Activated T-helper 1 cell treated with anti-CD3 and anti-CD28 coated beads, Interleukin-12 subunit alpha, Interleukin-12 subunit beta, Interleukin-2, Interleukin-4 antibody, amounts not matched to agents 30 ng/mL and 10 ng/mL and 1 ng/mL, durations not matched to agents 14 hours and 24 hours and 36 hours (primary cell): ENCODE results near the gene YTHDF2. TPM values are rescaled to one million over a fixed set of nuclear protein-coding genes. Genes with fewer than 3 reads are reported as not detected.
"Not testable (repeated sequence)": the region's sequence is repeated elsewhere in the genome, so short reads cannot be mapped to it uniquely, and the experiment has no call there.

Experiments
- DNase-seq: peaks from one replicate; pipeline ENCODE4 v3.0.0; 2021; ENCODE audit warnings: low spot score
- H3K27ac Mint-ChIP-seq: one replicate; pipeline ENCODE4 v1.8.0; 2021; ENCODE audit warnings: mild to moderate bottlenecking, mixed read lengths
- H3K27me3 Mint-ChIP-seq: one replicate; pipeline ENCODE4 v1.8.0; 2022; ENCODE audit warnings: mild to moderate bottlenecking, moderate library complexity, mixed read lengths; ENCODE audit not compliant: insufficient read depth
- H3K36me3 Mint-ChIP-seq: one replicate; pipeline ENCODE4 v1.8.0; 2021; ENCODE audit warnings: low read depth, mixed read lengths
- H3K4me1 Mint-ChIP-seq: one replicate; pipeline ENCODE4 v1.8.0; 2021; ENCODE audit warnings: low read depth, mixed read lengths
- H3K4me3 Mint-ChIP-seq: one replicate; pipeline ENCODE4 v1.8.0; 2021; ENCODE audit warnings: mild to moderate bottlenecking, moderate library complexity, mixed read lengths
- H3K9me3 Mint-ChIP-seq: one replicate; pipeline ENCODE4 v1.8.0; 2021; ENCODE audit warnings: mixed read lengths
- intact Hi-C: fragments of 100-400 bp; cut with micrococcal nuclease; formaldehyde crosslinking; loops from one replicate; pipeline ENCODE4 v1.15.1; 2024
- total RNA-seq: library from RNA; stranded (reverse); gene quantifications from 2 replicates; pipeline ENCODE4 v1.2.3, GENCODE V29; 2022

YTHDF2 gene
- total RNA-seq, 1 donor from 2014 or later, result 94.9 TPM

- no peak for DNase-seq
- H3K27me3 Mint-ChIP-seq, result no peaks in the 10 kb centered on the region
- intact Hi-C loops, result no loop called here
- peak overlapping the region; percentile 96 for H3K4me3 Mint-ChIP-seq
- H3K4me1 Mint-ChIP-seq, result peaks cover 54% of the 10 kb centered on the region
- H3K36me3 Mint-ChIP-seq, result peaks cover 56% of the 10 kb centered on the region
- peak overlapping the region; percentile 6 for H3K27ac Mint-ChIP-seq
- no peaks in the 10 kb centered on the region for H3K9me3 Mint-ChIP-seq
Measured at GRCh38 chr1:28740118-28740517, 3.4 kb downstream of the YTHDF2 start.

- H3K9me3 Mint-ChIP-seq, result no peaks in the 10 kb centered on the region
- peak overlapping the region; percentile 71 for H3K27ac Mint-ChIP-seq
- no peaks in the 10 kb centered on the region for H3K27me3 Mint-ChIP-seq
- intact Hi-C loops, result no loop called here
- peaks cover 49% of the 10 kb centered on the region for H3K36me3 Mint-ChIP-seq
- H3K4me1 Mint-ChIP-seq, result peaks cover 57% of the 10 kb centered on the region
- no peak for DNase-seq
- H3K4me3 Mint-ChIP-seq, result peak overlapping the region; percentile 60
Measured at GRCh38 chr1:28744184-28744583, 7.4 kb downstream of the YTHDF2 start.

DNA sequence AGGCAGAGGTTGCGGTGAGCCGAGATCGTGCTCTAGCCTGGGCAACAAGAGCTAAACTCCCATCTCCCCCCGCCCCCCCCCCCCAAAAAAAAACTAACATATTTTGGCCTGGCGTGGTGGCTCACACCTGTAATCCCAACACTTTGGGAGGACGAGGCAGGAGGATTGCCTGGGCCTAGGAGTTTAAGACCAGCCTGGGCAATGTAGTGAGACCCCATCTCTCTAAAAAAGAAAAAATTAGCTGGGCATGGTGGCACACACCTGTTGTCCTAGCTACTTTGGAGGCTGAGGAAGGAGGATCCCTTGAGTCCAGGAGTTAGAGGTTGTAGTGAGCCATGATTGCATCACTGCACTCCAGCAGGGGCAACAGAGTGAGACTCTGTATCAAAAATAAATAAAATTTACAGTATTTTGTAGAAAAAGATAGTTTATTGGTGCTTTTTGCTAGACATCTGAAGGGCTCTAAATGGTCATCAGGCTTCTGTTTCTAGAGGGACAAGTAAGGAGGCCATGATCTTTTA is 9.0 kb downstream of the YTHDF2 start:
- intact Hi-C loops, result no loop called here
- peaks cover 45% of the 10 kb centered on the region for H3K36me3 Mint-ChIP-seq
- no peak for DNase-seq
- H3K27me3 Mint-ChIP-seq, result no peaks in the 10 kb centered on the region
- H3K4me1 Mint-ChIP-seq, result peaks cover 60% of the 10 kb centered on the region
- H3K27ac Mint-ChIP-seq, result no peak overlapping the region
- no peaks in the 10 kb centered on the region for H3K9me3 Mint-ChIP-seq
- H3K4me3 Mint-ChIP-seq, result no peak overlapping the region

GRCh38 chr1:28750330-28750729 is 13.6 kb downstream of the YTHDF2 start:
- intact Hi-C loops, result no loop called here
- Mint-ChIP-seq H3K27me3 (no peaks in the 10 kb centered on the region), H3K27ac (no peak overlapping the region), H3K4me3 (no peak overlapping the region), H3K4me1 (peaks cover 35% of the 10 kb centered on the region), H3K9me3 (no peaks in the 10 kb centered on the region), H3K36me3 (peaks cover 19% of the 10 kb centered on the region)
- DNase-seq, result no peak

GRCh38 chr1:28750771-28751294 is 14.1 kb downstream of the YTHDF2 start:
- Mint-ChIP-seq H3K4me1 (peaks cover 34% of the 10 kb centered on the region), H3K36me3 (peaks cover 19% of the 10 kb centered on the region)
- H3K4me3 Mint-ChIP-seq, intact Hi-C loops, H3K27me3 Mint-ChIP-seq, DNase-seq, H3K27ac Mint-ChIP-seq, H3K9me3 Mint-ChIP-seq: not testable (repeated sequence)

DNA sequence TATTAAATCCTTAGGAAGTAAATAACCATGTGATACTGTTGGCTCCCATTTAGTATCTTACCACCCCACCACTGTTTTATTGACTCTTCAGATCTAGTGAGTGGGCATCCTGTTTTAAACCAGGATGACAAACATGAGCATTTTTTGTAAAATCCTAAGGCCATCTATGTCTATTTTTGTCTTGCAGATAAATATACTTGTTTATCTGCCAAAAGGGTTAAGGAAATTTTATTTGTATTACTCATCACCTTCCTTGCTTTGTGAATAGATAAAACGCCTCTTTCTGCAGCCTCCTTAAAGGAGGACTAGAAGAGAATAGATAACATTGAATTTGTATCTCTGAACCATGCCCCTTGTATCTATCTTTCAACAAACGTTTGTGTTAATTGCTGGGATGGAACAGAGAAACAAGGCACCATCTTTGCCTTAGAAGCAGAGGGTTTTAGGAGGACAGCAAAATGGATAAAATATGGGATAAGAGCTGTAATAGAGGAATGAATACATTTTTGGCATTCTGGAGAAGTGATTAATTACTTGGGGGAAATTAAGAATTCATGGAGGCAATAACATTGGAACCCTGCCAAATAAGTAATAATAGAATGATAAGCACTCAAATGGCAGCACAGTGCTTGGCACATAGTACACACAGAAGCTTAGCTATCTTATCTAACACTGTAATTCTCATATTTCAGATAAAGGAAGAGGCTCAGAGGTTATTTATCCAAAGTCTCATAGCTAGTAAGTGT is 14.7 kb downstream of the YTHDF2 start:
- Mint-ChIP-seq H3K36me3 (peaks cover 15% of the 10 kb centered on the region), H3K27ac (no peak overlapping the region), H3K4me1 (peaks cover 29% of the 10 kb centered on the region), H3K27me3 (no peaks in the 10 kb centered on the region), H3K4me3 (no peak overlapping the region), H3K9me3 (no peaks in the 10 kb centered on the region)
- no peak for DNase-seq
- intact Hi-C loops, result no loop called here

GRCh38 chr1:28755701-28756100 is 19.0 kb downstream of the YTHDF2 start:
- no peak overlapping the region for H3K4me3 Mint-ChIP-seq
- intact Hi-C loops, result no loop called here
- H3K4me1 Mint-ChIP-seq, result peaks cover 16% of the 10 kb centered on the region
- no peaks in the 10 kb centered on the region for H3K27me3 Mint-ChIP-seq
- no peak overlapping the region for H3K27ac Mint-ChIP-seq
- no peaks in the 10 kb centered on the region for H3K9me3 Mint-ChIP-seq
- H3K36me3 Mint-ChIP-seq, result peaks cover 23% of the 10 kb centered on the region
- DNase-seq, result no peak

GRCh38 chr1:28756846-28757245 is 20.1 kb downstream of the YTHDF2 start:
- Mint-ChIP-seq H3K4me3 (no peak overlapping the region), H3K36me3 (peaks cover 20% of the 10 kb centered on the region), H3K4me1 (peaks cover 10% of the 10 kb centered on the region), H3K27me3 (no peaks in the 10 kb centered on the region), H3K27ac (no peak overlapping the region), H3K9me3 (no peaks in the 10 kb centered on the region)
- DNase-seq, result no peak
- intact Hi-C loops, result no loop called here

GRCh38 chr1:28758420-28758819 is 21.7 kb downstream of the YTHDF2 start:
- no peaks in the 10 kb centered on the region for H3K9me3 Mint-ChIP-seq
- H3K36me3 Mint-ChIP-seq, result peaks cover 22% of the 10 kb centered on the region
- no peak overlapping the region for H3K27ac Mint-ChIP-seq
- H3K27me3 Mint-ChIP-seq, result no peaks in the 10 kb centered on the region
- intact Hi-C loops, result no loop called here
- no peak for DNase-seq
- no peak overlapping the region for H3K4me3 Mint-ChIP-seq
- peaks cover 10% of the 10 kb centered on the region for H3K4me1 Mint-ChIP-seq

DNA sequence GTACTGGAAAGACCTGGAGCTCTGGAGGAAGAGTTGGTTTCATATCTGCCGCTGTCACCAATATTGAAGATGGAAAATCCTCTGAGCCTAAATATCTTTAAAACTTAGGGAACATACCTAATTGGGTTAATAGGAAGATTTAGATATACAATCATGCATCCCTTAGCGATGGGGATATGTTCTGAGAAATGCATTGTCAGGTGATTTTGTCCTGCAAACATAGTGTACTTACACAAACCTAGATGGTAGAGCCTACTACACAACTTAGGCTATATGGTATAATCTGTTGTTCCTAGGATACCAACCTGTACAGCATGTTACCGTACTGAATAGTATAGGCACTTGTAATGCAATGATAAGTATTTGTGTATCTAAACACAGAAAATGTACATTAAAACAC is 22.5 kb downstream of the YTHDF2 start:
- Mint-ChIP-seq H3K4me3 (no peak overlapping the region), H3K27me3 (no peaks in the 10 kb centered on the region), H3K36me3 (peaks cover 22% of the 10 kb centered on the region), H3K9me3 (no peaks in the 10 kb centered on the region), H3K4me1 (peaks cover 10% of the 10 kb centered on the region), H3K27ac (no peak overlapping the region)
- no peak for DNase-seq
- intact Hi-C loops, result no loop called here

GRCh38 chr1:28761189-28761588 is 24.4 kb downstream of the YTHDF2 start:
- Mint-ChIP-seq H3K4me3 (no peak overlapping the region), H3K27me3 (no peaks in the 10 kb centered on the region), H3K4me1 (peaks cover 20% of the 10 kb centered on the region), H3K9me3 (no peaks in the 10 kb centered on the region), H3K27ac (no peak overlapping the region), H3K36me3 (peaks cover 29% of the 10 kb centered on the region)
- no peak for DNase-seq
- intact Hi-C loops, result no loop called here

DNA sequence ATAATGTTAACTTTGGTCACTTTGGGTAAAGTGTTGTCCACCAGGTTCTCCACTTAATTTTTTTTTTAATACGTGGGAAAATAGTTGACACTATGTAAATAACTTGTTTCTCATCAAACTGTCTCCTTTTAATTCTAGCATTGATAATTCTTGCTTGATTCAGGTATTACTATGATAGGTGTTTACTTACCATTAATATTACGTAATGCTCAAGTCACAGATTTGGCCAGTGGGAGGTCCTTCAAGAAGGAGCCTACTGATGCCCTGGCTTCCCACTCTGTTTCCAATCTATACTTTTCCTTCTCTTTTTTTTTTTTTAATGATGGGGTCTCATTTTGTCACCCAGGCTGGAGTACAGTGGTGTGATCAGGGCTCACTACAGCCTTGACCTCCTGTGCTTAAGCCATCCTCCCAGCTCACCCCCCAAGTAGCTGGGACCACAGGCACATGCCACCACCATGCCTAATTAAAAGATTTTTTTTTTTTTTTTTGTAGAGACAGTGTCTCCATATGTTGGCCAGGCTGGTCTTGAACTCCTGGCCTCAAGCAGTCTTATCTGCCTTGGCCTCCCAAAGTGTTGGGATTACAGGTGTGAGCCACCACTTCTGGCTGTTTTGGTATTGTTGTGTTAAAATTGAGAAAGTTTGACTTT is 29.9 kb downstream of the YTHDF2 start:
- intact Hi-C loops, result no loop called here
- Mint-ChIP-seq H3K4me3 (no peak overlapping the region), H3K27ac (no peak overlapping the region), H3K36me3 (peaks cover 19% of the 10 kb centered on the region), H3K9me3 (no peaks in the 10 kb centered on the region), H3K27me3 (no peaks in the 10 kb centered on the region), H3K4me1 (peaks cover 9% of the 10 kb centered on the region)
- DNase-seq, result no peak

DNA sequence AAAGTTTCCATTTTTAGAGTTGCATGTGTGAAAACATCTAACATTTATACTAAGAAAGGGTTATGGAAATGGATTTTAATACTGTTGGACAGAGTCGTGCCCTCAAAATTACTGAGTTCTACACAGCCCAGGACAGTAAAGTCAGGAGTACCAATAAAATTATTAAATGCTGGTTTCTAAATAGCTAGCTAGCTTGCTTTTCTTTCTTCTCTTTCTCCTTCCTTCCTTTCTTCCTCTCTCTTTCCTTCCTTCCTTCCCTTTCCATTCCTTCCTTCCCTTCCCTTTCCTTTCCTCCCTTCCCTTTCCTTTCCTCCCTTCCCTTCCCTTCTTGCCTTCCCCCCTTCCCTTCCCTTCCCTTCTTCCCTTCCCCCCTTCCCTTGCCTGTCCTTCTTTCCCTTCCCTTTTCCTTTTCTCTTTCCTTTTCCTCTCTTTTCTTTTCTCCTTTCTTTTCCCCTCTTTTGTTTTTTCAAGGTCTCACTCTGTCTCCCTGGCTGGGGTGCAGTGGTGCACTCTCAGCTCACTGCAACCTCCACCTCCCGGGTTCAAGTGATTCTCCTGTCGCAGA is 33.9 kb downstream of the YTHDF2 start:
- DNase-seq, result no peak
- peak overlapping the region; percentile 65 for H3K27ac Mint-ChIP-seq
- intact Hi-C loops, result no loop called here
- H3K4me3 Mint-ChIP-seq, result no peak overlapping the region
- no peaks in the 10 kb centered on the region for H3K9me3 Mint-ChIP-seq
- peaks cover 10% of the 10 kb centered on the region for H3K4me1 Mint-ChIP-seq
- H3K27me3 Mint-ChIP-seq, result no peaks in the 10 kb centered on the region
- H3K36me3 Mint-ChIP-seq, result peaks cover 20% of the 10 kb centered on the region
